Fibroblast of lung (primary cell): ENCODE results near the gene KRT76. TPM values are rescaled to one million over a fixed set of nuclear protein-coding genes. Genes with fewer than 3 reads are reported as not detected.

Source experiments
- DNase-seq, 2 donors: peaks; one replicate each; pipeline versions ENCODE4 v3.0.0 to v3.0.0-alpha.2; 2010; ENCODE audit warnings: low read depth in 2 of 2
- H2AFZ ChIP-seq: 2 replicates; pipeline ENCODE4 v1.5.1; 2012; ENCODE audit warnings: low read length, control low read depth, inconsistent platforms
- H3K27ac ChIP-seq: 2 replicates; pipeline ENCODE4 v1.5.1; 2011; ENCODE audit warnings: low read length, control low read depth; ENCODE audit not compliant: insufficient read depth
- H3K27me3 ChIP-seq: 2 replicates; pipeline ENCODE4 v1.5.1; 2011; ENCODE audit warnings: mild to moderate bottlenecking, low read length; ENCODE audit not compliant: control insufficient read depth, insufficient read depth
- H3K36me3 ChIP-seq: 2 replicates; pipeline ENCODE4 v1.5.1; 2011; ENCODE audit warnings: low read length; ENCODE audit not compliant: control insufficient read depth, insufficient read depth
- H3K4me1 ChIP-seq: 2 replicates; pipeline ENCODE4 v1.5.1; 2011; ENCODE audit warnings: low read length; ENCODE audit not compliant: control insufficient read depth, insufficient read depth; ENCODE audit errors: extremely low read depth
- H3K4me2 ChIP-seq: 2 replicates; pipeline ENCODE4 v1.5.1; 2011; ENCODE audit warnings: low read length, control low read depth; ENCODE audit not compliant: insufficient read depth; ENCODE audit errors: extremely low read depth
- H3K4me3 ChIP-seq, 4 experiments: fragments of 200-600 bp in 1 of 4; sonication (generic) in 1 of 4; replicated peaks in 1 of 4; 2 replicates each; pipeline ENCODE4 v1.5.1; 2011 to 2016; ENCODE audit warnings: low read length in 4 of 4, low read depth in 3 of 4, mild to moderate bottlenecking in 3 of 4, control low read depth in 2 of 4, inconsistent platforms in 1 of 4, mixed read lengths in 1 of 4; ENCODE audit not compliant: insufficient read depth in 1 of 4; ENCODE audit errors: control extremely low read depth in 1 of 4
- H3K79me2 ChIP-seq: 2 replicates; pipeline ENCODE4 v1.5.1; 2012; ENCODE audit warnings: mild to moderate bottlenecking, low read length, inconsistent platforms; ENCODE audit not compliant: control insufficient read depth, insufficient read depth
- H3K9ac ChIP-seq: 2 replicates; pipeline ENCODE4 v1.5.1; 2011; ENCODE audit warnings: mild to moderate bottlenecking, low read length, control low read depth; ENCODE audit not compliant: insufficient read depth
- H3K9me3 ChIP-seq: 2 replicates; pipeline ENCODE4 v1.5.1; 2012; ENCODE audit warnings: low read depth, low read length; ENCODE audit not compliant: control insufficient read depth, insufficient read depth
- H4K20me1 ChIP-seq: 2 replicates; pipeline ENCODE4 v1.5.1; 2011; ENCODE audit warnings: low read length; ENCODE audit not compliant: control insufficient read depth, insufficient read depth; ENCODE audit errors: extremely low read depth
- EZH2 ChIP-seq: IDR thresholded peaks from 2 replicates; pipeline ENCODE4 v1.5.1; 2012; ENCODE audit warnings: low read length, control low read depth, mild to moderate bottlenecking; ENCODE audit errors: missing control alignments
- polyA plus RNA-seq, 2 donors: library from polyadenylated mRNA; depleted of rRNA in 1 of 2; stranded (reverse) in 1 of 2; unstranded in 1 of 2; fragments of >200 nt; gene quantifications; 2 replicates each; pipeline ENCODE4 v1.2.1, GENCODE V29; 2011 to 2012; ENCODE audit warnings: missing spikeins in 1 of 2
- total RNA-seq: library from RNA; depleted of rRNA; stranded (reverse); fragments of >200 nt; gene quantifications from 2 replicates; pipeline ENCODE4 v1.2.1, GENCODE V29; 2014
- TF ChIP-seq, protein P1 (sequence below), 2 donors: IDR thresholded peaks in 1 of 2; conservative IDR thresholded peaks in 1 of 2; 1 replicate in 1 of 2; 2 replicates in 1 of 2; pipeline ENCODE4 v1.5.1; 2011 to 2012; ENCODE audit warnings: low read length in 2 of 2, control low read depth in 1 of 2, inconsistent platforms in 1 of 2, low read depth in 1 of 2, mild to moderate bottlenecking in 1 of 2

Gene KRT76
- total and polyA plus RNA-seq, 2 donors (not counting 1 experiment from before 2014, with no cell fraction given): not detected

DNA sequence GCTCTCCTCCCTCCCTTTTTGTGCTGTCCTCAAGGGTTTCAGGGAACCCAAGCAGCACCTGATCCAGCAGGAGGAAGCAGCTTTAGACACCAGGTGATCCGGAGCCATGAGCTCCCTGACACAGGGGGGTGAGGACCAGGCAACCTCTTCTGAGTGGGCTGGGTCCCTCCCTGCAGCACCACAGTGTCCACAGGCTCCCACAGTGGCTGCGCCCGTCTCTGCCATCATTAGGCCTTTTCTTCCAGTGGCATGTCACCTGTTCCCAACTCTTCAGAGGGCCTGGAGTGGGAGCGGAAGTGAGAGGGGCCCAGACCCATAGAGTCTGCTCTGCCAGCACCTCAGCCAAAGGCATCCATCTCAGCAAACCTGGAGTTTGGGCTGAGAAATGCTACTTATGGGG, 421 bp upstream of the KRT76 start:
- Histone ChIP-seq H3K36me3 (no peaks in the 10 kb centered on the region), H3K9me3 (no peaks in the 10 kb centered on the region), H3K4me1 (no peaks in the 10 kb centered on the region), H3K4me2 (no peak overlapping the region), H3K27me3 (peaks cover 18% of the 10 kb centered on the region), H4K20me1 (no peaks in the 10 kb centered on the region), H3K9ac (no peak overlapping the region), H2AFZ (no peak overlapping the region), H3K79me2 (no peaks in the 10 kb centered on the region), H3K4me3 (no peak overlapping the region), H3K27ac (no peak overlapping the region)
- no peak for TF ChIP-seq EZH2
- TF ChIP-seq, protein P1, sequence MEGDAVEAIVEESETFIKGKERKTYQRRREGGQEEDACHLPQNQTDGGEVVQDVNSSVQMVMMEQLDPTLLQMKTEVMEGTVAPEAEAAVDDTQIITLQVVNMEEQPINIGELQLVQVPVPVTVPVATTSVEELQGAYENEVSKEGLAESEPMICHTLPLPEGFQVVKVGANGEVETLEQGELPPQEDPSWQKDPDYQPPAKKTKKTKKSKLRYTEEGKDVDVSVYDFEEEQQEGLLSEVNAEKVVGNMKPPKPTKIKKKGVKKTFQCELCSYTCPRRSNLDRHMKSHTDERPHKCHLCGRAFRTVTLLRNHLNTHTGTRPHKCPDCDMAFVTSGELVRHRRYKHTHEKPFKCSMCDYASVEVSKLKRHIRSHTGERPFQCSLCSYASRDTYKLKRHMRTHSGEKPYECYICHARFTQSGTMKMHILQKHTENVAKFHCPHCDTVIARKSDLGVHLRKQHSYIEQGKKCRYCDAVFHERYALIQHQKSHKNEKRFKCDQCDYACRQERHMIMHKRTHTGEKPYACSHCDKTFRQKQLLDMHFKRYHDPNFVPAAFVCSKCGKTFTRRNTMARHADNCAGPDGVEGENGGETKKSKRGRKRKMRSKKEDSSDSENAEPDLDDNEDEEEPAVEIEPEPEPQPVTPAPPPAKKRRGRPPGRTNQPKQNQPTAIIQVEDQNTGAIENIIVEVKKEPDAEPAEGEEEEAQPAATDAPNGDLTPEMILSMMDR (conservative IDR thresholded peaks at IDR 0.05 in 1 of 2, IDR thresholded peaks at IDR 0.05 in 1 of 2; ENCODE audit: low read depth in 1 of 2, low read length in 2 of 2): no peak
- no peak for DNase-seq

DNA sequence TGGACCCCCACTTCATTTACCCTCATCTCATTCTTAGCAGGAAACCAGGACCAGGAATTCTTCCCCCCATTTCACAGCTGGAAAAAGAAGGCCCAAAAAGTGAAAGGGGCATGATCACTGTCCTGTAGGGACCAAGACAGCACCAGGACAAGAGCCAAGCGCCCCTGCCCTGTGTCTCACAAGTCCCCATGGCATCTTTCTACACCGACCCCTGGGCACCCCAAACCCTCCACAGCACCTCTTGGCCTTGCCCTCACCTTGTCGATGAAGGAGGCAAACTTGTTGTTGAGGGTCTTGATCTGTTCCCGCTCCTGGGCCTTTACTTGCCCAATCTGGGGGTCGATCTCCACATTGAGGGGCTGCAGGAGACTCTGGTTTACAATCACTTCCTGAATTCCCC, 710 bp downstream of the KRT76 start:
- DNase-seq: no peak
- Histone ChIP-seq H4K20me1 (no peaks in the 10 kb centered on the region), H3K27ac (no peak overlapping the region), H2AFZ (no peak overlapping the region), H3K4me2 (no peak overlapping the region), H3K27me3 (peaks cover 18% of the 10 kb centered on the region), H3K9ac (no peak overlapping the region), H3K79me2 (no peaks in the 10 kb centered on the region), H3K4me1 (no peaks in the 10 kb centered on the region), H3K36me3 (no peaks in the 10 kb centered on the region), H3K4me3 (no peak overlapping the region), H3K9me3 (no peaks in the 10 kb centered on the region)
- TF ChIP-seq, protein P1 (conservative IDR thresholded peaks at IDR 0.05 in 1 of 2, IDR thresholded peaks at IDR 0.05 in 1 of 2; ENCODE audit: low read depth in 1 of 2, low read length in 2 of 2): no peak
- no peak for TF ChIP-seq EZH2

DNA sequence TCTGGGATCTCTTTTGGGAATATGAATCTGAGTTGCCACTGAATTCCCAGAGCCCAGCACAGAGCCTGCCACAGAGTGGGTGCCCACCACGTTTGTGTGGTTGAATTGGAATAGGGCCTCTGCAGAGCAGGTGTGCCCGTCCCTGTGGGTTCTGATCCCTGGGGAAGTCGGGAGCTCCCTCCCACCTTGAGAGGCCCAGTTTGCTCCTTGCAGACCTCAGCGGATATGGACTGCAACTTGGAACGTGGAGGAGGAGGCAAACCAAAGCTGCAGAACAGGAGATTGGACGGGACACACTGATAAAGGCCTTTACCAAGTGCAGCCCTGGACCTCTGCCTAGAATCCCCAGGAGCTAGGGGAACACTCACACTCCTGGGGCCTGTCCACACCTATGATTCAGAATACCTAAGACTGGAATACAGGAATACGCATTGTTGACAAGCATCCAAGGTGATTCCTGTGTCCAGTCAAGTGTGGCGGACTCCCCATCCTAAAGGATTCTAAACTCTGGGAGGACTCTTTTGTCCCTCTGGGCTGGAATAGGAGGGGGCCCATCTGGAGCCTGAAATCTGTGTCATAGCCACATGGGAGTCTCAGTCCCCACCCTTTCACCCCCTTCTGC, 2.4 kb downstream of the KRT76 start:
- H3K27ac ChIP-seq: no peak overlapping the region
- H2AFZ ChIP-seq: no peak overlapping the region
- peaks cover 13% of the 10 kb centered on the region for H3K27me3 ChIP-seq
- no peaks in the 10 kb centered on the region for H3K79me2 ChIP-seq
- DNase-seq: no peak
- no peaks in the 10 kb centered on the region for H3K9me3 ChIP-seq
- H3K4me1 ChIP-seq: no peaks in the 10 kb centered on the region
- H3K4me2 ChIP-seq: no peak overlapping the region
- no peaks in the 10 kb centered on the region for H3K36me3 ChIP-seq
- no peak overlapping the region for H3K9ac ChIP-seq
- H3K4me3 ChIP-seq: no peak overlapping the region
- TF ChIP-seq EZH2: no peak
- TF ChIP-seq, protein P1 (conservative IDR thresholded peaks at IDR 0.05 in 1 of 2, IDR thresholded peaks at IDR 0.05 in 1 of 2; ENCODE audit: low read depth in 1 of 2, low read length in 2 of 2): no peak
- H4K20me1 ChIP-seq: no peaks in the 10 kb centered on the region
